ACC112 (cell line): ENCODE results near the gene ZNF598.

Source experiments
- H2AFZ ChIP-seq: fragments of 200-600 bp; sonication (generic); one replicate; pipeline ENCODE4 v1.6.0; 2017; ENCODE audit warnings: antibody characterized with exemption, low read length; ENCODE audit not compliant: unreplicated experiment
- H3K27ac ChIP-seq: fragments of 200-600 bp; sonication (generic); 2 replicates; pipeline ENCODE4 v1.5.1; 2014; ENCODE audit warnings: low read depth, mild to moderate bottlenecking, antibody characterized with exemption, low read length, moderate library complexity
- H3K27me3 ChIP-seq: fragments of 200-600 bp; sonication (generic); 2 replicates; pipeline ENCODE4 v1.6.1; 2014; ENCODE audit warnings: mild to moderate bottlenecking, antibody characterized with exemption, low read length, moderate library complexity, mixed read lengths; ENCODE audit not compliant: insufficient read depth
- H3K36me3 ChIP-seq: fragments of 200-600 bp; sonication (generic); 2 replicates; pipeline ENCODE4 v1.6.1; 2016; ENCODE audit warnings: mild to moderate bottlenecking, antibody characterized with exemption, low read length, moderate library complexity, mixed read lengths; ENCODE audit not compliant: insufficient read depth
- H3K4me1 ChIP-seq: fragments of 200-600 bp; sonication (generic); one replicate; pipeline ENCODE4 v1.6.1; 2016; ENCODE audit warnings: low read length, mixed read lengths; ENCODE audit not compliant: insufficient read depth, unreplicated experiment, control insufficient read depth
- H3K4me3 ChIP-seq: fragments of 200-600 bp; sonication (generic); 2 replicates; pipeline ENCODE4 v1.5.1; 2014; ENCODE audit warnings: mild to moderate bottlenecking, low read depth, low read length
- H3K79me2 ChIP-seq: fragments of 200-600 bp; sonication (generic); one replicate; pipeline ENCODE4 v1.6.0; 2016; ENCODE audit warnings: low read length; ENCODE audit not compliant: control insufficient read depth, unreplicated experiment, insufficient read depth

ZNF598 gene

GRCh38 chr16:2040041-2040786 is 30.6 kb upstream of the ZNF598 start:
- H3K79me2 ChIP-seq = no peaks in the 10 kb centered on the region
- H3K4me1 ChIP-seq = peaks cover 17% of the 10 kb centered on the region
- no peak overlapping the region for H3K27ac ChIP-seq
- H3K27me3 ChIP-seq = no peaks in the 10 kb centered on the region
- H3K4me3 ChIP-seq = no peak overlapping the region
- no peaks in the 10 kb centered on the region for H3K36me3 ChIP-seq
- H2AFZ ChIP-seq = no peak overlapping the region

GRCh38 chr16:2039274-2040031 is 29.8 kb upstream of the ZNF598 start:
- Histone ChIP-seq H3K79me2 (no peaks in the 10 kb centered on the region), H3K4me1 (peaks cover 24% of the 10 kb centered on the region), H2AFZ (no peak overlapping the region), H3K27ac (no peak overlapping the region), H3K36me3 (no peaks in the 10 kb centered on the region), H3K27me3 (no peaks in the 10 kb centered on the region), H3K4me3 (no peak overlapping the region)

DNA sequence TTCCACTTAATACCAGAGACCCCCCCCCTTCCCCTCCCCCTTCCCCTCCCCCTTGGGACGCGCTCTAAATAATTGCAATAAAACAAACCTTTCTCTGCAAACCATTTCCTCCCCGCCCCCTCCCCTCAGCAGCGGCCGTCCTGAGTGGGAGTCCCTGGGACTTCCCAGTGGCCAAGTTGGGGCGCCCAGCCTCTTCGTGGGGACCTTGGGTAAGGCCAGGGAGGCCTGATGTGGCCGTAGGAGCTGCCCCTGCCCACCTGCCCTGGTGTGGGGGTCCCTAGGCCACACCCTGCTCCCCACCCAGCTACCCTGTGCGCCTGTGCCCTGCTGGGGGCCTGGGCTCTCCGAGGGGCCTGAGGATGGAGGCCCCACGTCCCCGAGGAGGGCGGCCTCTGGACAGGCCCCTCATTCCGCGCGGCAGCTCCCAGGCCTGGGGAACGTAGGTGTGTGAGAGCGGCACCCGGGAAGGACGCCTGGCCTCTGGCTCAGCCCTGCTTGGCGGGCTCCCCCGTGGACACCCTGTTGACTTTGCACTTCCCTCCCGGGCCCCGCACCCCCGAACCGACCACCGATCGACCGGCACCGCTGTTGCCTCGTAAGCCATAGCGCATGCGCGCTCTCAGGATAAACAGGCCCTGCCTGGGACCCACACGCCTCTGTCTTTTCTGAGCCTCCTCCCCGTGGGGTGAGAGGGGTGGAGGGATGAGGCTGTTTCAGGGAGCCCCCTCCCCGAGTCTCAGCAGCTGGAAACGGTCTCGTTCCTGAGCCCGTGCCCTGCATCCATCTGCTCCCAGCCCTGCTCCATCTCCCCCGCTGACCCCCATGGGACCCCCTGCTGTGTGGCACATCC is 29.0 kb upstream of the ZNF598 start:
- Histone ChIP-seq H3K27ac (no peak overlapping the region), H2AFZ (no peak overlapping the region), H3K4me3 (no peak overlapping the region), H3K27me3 (no peaks in the 10 kb centered on the region), H3K36me3 (no peaks in the 10 kb centered on the region), H3K79me2 (no peaks in the 10 kb centered on the region), H3K4me1 (peaks cover 30% of the 10 kb centered on the region)

DNA sequence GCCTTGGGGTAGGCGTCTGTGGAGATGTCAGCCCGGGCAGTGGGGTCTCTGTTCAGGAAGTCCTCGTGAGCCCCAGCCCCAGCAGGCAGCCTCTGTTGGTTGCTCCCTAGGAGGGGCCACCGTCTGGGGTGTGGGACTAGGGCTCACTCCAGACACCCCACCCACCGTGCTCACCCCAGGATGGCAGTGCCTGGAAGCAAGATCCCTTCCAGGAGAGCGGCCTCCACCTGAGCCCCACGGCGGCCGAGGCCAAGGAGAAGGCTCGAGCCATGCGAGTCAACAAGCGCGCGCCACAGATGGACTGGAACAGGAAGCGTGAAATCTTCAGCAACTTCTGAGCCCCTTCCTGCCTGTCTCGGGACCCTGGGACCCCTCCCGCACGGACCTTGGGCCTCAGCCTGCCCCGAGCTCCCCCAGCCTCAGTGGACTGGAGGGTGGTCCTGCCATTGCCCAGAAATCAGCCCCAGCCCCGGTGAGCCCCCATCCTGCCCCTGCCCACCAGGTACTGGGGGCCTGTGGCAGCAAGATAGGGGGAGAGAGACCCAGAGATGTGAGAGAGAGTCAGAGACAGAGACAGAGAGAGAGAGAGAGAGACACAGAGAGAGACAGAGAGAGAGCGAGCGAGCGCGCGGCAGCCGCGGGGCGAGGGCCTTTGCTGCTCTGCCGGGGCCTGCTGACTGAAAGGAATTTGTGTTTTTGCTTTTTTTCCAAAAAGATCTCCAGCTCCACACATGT is 28.2 kb upstream of the ZNF598 start:
- Histone ChIP-seq H3K4me3 (no peak overlapping the region), H3K36me3 (no peaks in the 10 kb centered on the region), H2AFZ (no peak overlapping the region), H3K27me3 (no peaks in the 10 kb centered on the region), H3K4me1 (peaks cover 37% of the 10 kb centered on the region), H3K79me2 (no peaks in the 10 kb centered on the region), H3K27ac (no peak overlapping the region)

GRCh38 chr16:2037115-2037514 is 27.5 kb upstream of the ZNF598 start:
- H3K79me2 ChIP-seq = no peaks in the 10 kb centered on the region
- H3K36me3 ChIP-seq = no peaks in the 10 kb centered on the region
- no peaks in the 10 kb centered on the region for H3K27me3 ChIP-seq
- H3K4me1 ChIP-seq = peaks cover 43% of the 10 kb centered on the region
- no peak overlapping the region for H3K27ac ChIP-seq
- H2AFZ ChIP-seq = no peak overlapping the region
- no peak overlapping the region for H3K4me3 ChIP-seq

GRCh38 chr16:2036200-2036966 is 26.8 kb upstream of the ZNF598 start:
- peaks cover 43% of the 10 kb centered on the region for H3K4me1 ChIP-seq
- H3K36me3 ChIP-seq = no peaks in the 10 kb centered on the region
- H3K27ac ChIP-seq = peak overlapping the region; percentile 65
- H2AFZ ChIP-seq = no peak overlapping the region
- H3K4me3 ChIP-seq = peak overlapping the region; percentile 53
- H3K27me3 ChIP-seq = no peaks in the 10 kb centered on the region
- H3K79me2 ChIP-seq = no peaks in the 10 kb centered on the region

DNA sequence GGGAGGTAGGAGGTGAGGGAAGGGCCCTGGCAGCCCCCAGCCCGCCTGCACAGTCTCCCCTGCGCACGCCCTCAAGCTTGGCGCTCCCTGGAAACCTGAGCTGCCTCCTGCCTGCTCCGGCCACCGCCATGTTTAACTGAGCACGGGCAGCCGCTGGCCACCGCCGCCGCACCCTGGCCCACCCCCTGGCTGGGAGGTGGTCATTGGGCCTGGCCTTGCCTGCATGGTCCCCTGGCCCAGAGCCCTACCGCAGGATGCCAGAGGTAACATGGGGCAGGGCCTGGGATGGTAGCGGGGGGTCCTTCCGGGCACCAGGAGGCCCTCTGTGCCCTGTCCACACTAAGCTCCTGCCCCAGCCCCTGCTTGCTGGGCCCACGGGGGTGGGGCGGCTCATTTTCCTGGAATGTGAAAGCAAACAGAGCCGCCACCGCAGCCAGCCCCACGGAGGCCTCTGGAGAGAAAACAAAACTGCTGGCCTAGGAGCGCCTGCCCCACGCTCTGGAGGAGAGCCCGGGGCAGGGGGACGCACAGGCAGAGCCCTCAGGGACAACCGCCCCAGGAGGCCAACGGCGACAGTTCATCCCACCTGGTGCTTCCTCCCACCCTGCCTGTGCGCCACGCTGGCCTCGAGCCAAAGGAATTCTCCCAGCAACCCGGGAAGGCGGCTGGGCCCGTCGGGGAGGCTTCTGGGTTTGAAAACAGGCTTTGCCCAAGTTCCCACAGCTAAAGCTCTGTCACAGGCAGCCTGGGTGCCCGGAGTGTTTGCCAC is 26.0 kb upstream of the ZNF598 start:
- Histone ChIP-seq H3K4me3 (peak overlapping the region; percentile 53), H3K27ac (peak overlapping the region; percentile 65)

DNA sequence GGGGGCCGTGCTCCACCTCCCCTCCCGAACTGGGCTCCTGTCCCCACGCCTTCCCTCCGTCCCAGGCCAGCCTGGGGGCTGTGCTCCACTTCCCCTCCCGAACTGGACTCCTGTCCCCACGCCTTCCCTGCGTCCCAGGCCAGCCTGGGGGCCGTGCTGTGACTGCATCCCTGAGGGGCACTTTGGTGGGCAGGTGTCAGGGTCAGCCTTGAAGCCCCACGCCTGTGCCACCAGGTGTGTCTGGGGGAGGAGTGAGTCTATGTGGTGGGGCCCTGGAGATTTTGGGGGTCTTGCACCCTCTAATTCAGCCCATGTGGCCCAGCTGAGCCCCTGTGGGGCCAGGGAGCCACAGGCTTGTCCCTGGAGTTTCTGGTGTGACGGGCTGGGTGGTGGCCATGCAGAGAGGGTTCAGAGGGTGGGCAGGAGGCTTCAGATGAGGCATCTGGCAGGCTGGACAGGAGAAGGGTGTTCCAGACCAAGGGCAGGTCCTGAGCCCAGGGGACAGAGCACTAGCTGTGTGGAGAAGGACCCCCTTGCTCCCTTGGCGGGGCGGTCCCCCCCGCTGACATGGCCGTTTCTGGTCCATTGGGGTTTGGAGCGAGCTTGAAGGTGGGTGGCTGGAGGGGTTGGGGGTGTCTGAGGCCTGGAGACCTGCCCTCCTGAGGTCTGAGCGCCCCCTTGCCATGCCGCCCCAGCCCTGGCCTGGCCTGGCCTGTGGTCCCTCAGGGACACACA is 25.2 kb upstream of the ZNF598 start:
- H3K4me1 ChIP-seq = peaks cover 43% of the 10 kb centered on the region
- no peaks in the 10 kb centered on the region for H3K36me3 ChIP-seq
- no peaks in the 10 kb centered on the region for H3K79me2 ChIP-seq
- H3K27ac ChIP-seq = peak overlapping the region; percentile 65
- no peak overlapping the region for H2AFZ ChIP-seq
- H3K4me3 ChIP-seq = peak overlapping the region; percentile 53
- H3K27me3 ChIP-seq = no peaks in the 10 kb centered on the region

More for the DNA sequence above, 26.0 kb upstream of the ZNF598 start:
- Histone ChIP-seq H3K79me2 (no peaks in the 10 kb centered on the region), H3K36me3 (no peaks in the 10 kb centered on the region), H2AFZ (no peak overlapping the region), H3K4me1 (peaks cover 43% of the 10 kb centered on the region), H3K27me3 (no peaks in the 10 kb centered on the region)
